ENCODE measurements around the gene TEX28.

GRCh38 chrX:154332561-154332960 lies 37.6 kb upstream of the TEX28 start:
- TF ChIP-seq CTCF (IDR thresholded peaks at IDR 0.05; ENCODE audit: borderline replicate concordance, extremely low read depth, low read length, poor library complexity, severe bottlenecking) (no peak), EZH2 (IDR thresholded peaks at IDR 0.05; ENCODE audit: borderline replicate concordance, low read depth, low read length, severe bottlenecking) (no peak)
